ENCODE data around the gene POLR1A. TPM values are rescaled to one million over a fixed set of nuclear protein-coding genes. Genes with fewer than 3 reads are reported as not detected.

The POLR1A gene
- total RNA-seq, 4 donors from 2014 or later, result 11.1 to 17.6 (median 13.3) TPM

GRCh38 chr2:86037141-86037794, 68.4 kb downstream of the POLR1A start:
- in situ Hi-C loops (cut with MboI; ENCODE audit: low pct_ligation_motif_present in 1 of 4, low pct_unique_long_range_greater_than_20kb in 1 of 4, low sequenced_read_pairs in 3 of 4), result no loop called here
- 28 to 33% methylated on average over 3 to 12 of the region's 12 CpGs for WGBS, 2 donors (ENCODE audit: low coverage in 1 of 2)
- intact Hi-C loops (cut with DNase I; ENCODE audit: low total_unique reads), result no loop called here
- Histone ChIP-seq H3K36me3 (peaks cover 0 to 6% (median 3%) of the 10 kb centered on the region in 4 donors), H3K4me1 (peaks cover 26 to 42% (median 33%) of the 10 kb centered on the region in 4 donors), H3K27me3 (no peaks in the 10 kb centered on the region), H3K4me3 (no peak overlapping the region), H3K9me3 (no peaks in the 10 kb centered on the region), H3K27ac (peak overlapping the region; percentile 82 to 87 (median 85))
- no peak for TF ChIP-seq POLR2A (IDR thresholded peaks at IDR 0.05)
- TF ChIP-seq POLR2AphosphoS5 (IDR thresholded peaks at IDR 0.05), result peak in 1 of 3 donors; percentile 39
- DNase-seq, result peak; percentile 49

GRCh38 chr2:86036669-86037138, 69.0 kb downstream of the POLR1A start:
- Histone ChIP-seq H3K36me3 (peaks cover 0 to 9% (median 4%) of the 10 kb centered on the region in 4 donors), H3K4me3 (no peak overlapping the region), H3K27ac (peak overlapping the region; percentile 82 to 87 (median 85)), H3K9me3 (no peaks in the 10 kb centered on the region), H3K4me1 (peaks cover 26 to 42% (median 33%) of the 10 kb centered on the region in 4 donors), H3K27me3 (no peaks in the 10 kb centered on the region)
- 36 to 49% methylated on average over 4 to 7 of the region's 7 CpGs for WGBS, 2 donors (ENCODE audit: low coverage in 1 of 2)
- TF ChIP-seq POLR2AphosphoS5 (IDR thresholded peaks at IDR 0.05), result peak in 1 of 3 donors; percentile 53
- peak in 1 of 5 experiments; percentile 2 for TF ChIP-seq CTCF (IDR thresholded peaks at IDR 0.05)
- TF ChIP-seq POLR2A (IDR thresholded peaks at IDR 0.05), result no peak
- TF ChIP-seq EP300 (IDR thresholded peaks at IDR 0.05; ENCODE audit: low read depth), result no peak
- in situ Hi-C loops (cut with MboI; ENCODE audit: low pct_ligation_motif_present in 1 of 4, low pct_unique_long_range_greater_than_20kb in 1 of 4, low sequenced_read_pairs in 3 of 4), result no loop called here
- no peak for DNase-seq
- intact Hi-C loops (cut with DNase I; ENCODE audit: low total_unique reads), result no loop called here

DNA sequence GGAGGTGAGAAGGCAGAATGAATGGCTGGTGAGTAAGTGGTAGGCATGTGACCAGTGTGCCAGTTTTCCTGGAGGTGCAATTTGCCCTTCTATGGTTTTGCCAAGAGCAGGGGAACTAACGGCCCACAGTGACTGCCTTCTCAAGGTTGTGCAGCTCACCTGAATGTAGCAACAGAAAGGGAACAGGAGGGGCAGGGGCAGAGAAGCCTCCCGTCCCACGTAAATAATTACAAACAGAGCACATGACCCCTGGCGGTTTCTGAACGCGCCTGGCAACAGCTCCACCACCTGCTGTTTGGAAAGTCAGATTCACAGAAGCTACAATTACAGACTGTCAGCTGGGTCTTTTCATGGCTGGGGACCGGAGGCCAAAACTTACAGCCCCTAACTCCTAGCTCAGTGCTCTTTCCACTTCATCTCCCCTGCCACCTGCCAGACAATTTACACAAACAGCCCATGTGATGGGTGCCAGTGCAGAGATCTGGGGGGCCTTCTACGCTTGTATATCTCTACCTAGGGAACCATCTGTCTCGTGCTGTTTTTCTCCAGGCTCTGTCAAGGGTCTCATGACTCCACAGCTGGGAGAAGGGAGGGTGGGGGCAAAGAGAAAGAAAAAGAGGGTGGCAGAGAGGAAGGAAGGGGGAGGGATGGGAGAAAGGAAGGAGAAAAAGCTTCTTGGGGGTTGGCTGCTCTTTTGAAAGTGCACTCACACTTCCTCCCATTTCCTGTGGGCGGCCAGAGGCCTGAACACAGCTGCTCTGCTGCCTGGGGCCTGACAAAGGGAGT, 69.6 kb downstream of the POLR1A start:
- Histone ChIP-seq H3K27me3 (no peaks in the 10 kb centered on the region), H3K36me3 (peaks cover 0 to 15% (median 7%) of the 10 kb centered on the region in 4 donors), H3K4me1 (peaks cover 26 to 42% (median 33%) of the 10 kb centered on the region in 4 donors), H3K27ac (peak overlapping the region; percentile 82 to 87 (median 85)), H3K9me3 (no peaks in the 10 kb centered on the region), H3K4me3 (no peak overlapping the region)
- 14% methylated on average over 10 of the region's 10 CpGs; no CpG with 5 or more reads in 1 of the 2 donors for WGBS, 2 donors (ENCODE audit: low coverage in 1 of 2)
- intact Hi-C loops (cut with DNase I; ENCODE audit: low total_unique reads) (no loop called here), in situ Hi-C loops (cut with MboI; ENCODE audit: low pct_ligation_motif_present in 1 of 4, low pct_unique_long_range_greater_than_20kb in 1 of 4, low sequenced_read_pairs in 3 of 4) (no loop called here)
- TF ChIP-seq EP300 (IDR thresholded peaks at IDR 0.05; ENCODE audit: low read depth) (no peak), POLR2A (IDR thresholded peaks at IDR 0.05) (no peak), CTCF (IDR thresholded peaks at IDR 0.05) (peak in 3 of 5 experiments; percentile 11 to 36 (median 25)), POLR2AphosphoS5 (IDR thresholded peaks at IDR 0.05) (peak in 1 of 3 donors; percentile 37)
- peak; percentile 80 for DNase-seq

DNA sequence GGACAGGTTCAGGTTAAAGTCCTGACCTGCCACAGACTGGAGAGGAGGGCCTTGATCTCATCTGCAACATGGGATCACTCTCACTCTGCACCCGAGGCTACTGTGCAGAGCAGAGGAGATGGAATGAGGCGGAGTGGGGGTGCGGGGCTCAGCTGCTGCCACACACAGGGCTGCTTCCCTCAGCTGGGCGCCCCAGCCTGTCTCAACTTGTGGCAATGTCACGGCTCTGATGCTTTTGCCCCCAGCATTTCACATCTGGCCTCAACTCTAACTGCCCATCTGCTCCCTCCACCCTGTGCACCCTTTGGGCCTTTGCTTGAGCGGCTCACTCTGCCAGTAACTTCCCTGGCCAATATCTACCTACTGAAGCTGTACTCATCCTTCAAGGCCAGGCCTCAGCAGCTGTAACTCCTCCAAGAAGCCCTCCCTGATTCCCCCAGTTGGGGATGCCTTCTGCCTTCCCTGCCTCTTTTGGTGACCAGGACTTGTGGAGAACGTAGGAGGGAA, 70.3 kb downstream of the POLR1A start:
- Histone ChIP-seq H3K9me3 (no peaks in the 10 kb centered on the region), H3K4me1 (peaks cover 26 to 42% (median 33%) of the 10 kb centered on the region in 4 donors), H3K4me3 (no peak overlapping the region), H3K27ac (peak overlapping the region; percentile 82 to 87 (median 85)), H3K36me3 (peaks cover 0 to 22% (median 9%) of the 10 kb centered on the region in 4 donors), H3K27me3 (no peaks in the 10 kb centered on the region)
- in situ Hi-C loops (cut with MboI; ENCODE audit: low pct_ligation_motif_present in 1 of 4, low pct_unique_long_range_greater_than_20kb in 1 of 4, low sequenced_read_pairs in 3 of 4), result no loop called here
- no peak for DNase-seq
- intact Hi-C loops (cut with DNase I; ENCODE audit: low total_unique reads), result no loop called here
- TF ChIP-seq POLR2AphosphoS5 (IDR thresholded peaks at IDR 0.05) (no peak), CTCF (IDR thresholded peaks at IDR 0.05) (no peak), POLR2A (IDR thresholded peaks at IDR 0.05) (no peak), EP300 (IDR thresholded peaks at IDR 0.05; ENCODE audit: low read depth) (no peak)
- 82% methylated on average over 7 of the region's 7 CpGs; no CpG with 5 or more reads in 1 of the 2 donors for WGBS, 2 donors (ENCODE audit: low coverage in 1 of 2)
